Measurements from ENCODE around the gene NYNRIN.

- TF ChIP-seq CTCF (IDR thresholded peaks at IDR 0.05) = no peak
- TF ChIP-seq POLR2A (IDR thresholded peaks at IDR 0.05) = no peak
Measured at GRCh38 chr14:24369907-24370687, 28.7 kb upstream of the NYNRIN start.

Data from Peyer's patch (tissue), 4 donors.